Stimulated activated naive B cell treated with anti-CD40 and anti-IgM and Interleukin-4, amounts not matched to agents 10 μg/mL and 1 μg/mL and 100 μg/mL, for 72 hours (primary cell): ENCODE measurements around the gene IL11RA.
A peak's percentile ranks its signal among the peaks of the same experiment; 100 is the strongest.

Experiments
- ATAC-seq, 2 donors: fragments of 150-1000 bp; cut with Tn5 transposase; replicated peaks; 2 replicates each; pipeline ENCODE4 v1.10.0; 2021; ENCODE audit warnings: moderate library complexity in 1 of 2
- DNase-seq: peaks from one replicate; pipeline ENCODE4 v3.0.0; 2021
- H3K27ac Mint-ChIP-seq: one replicate; pipeline ENCODE4 v1.8.0; 2022; ENCODE audit warnings: mild to moderate bottlenecking, mixed read lengths
- H3K27me3 Mint-ChIP-seq, 2 donors: one replicate each; pipeline ENCODE4 v1.8.0; 2022; ENCODE audit warnings: mixed read lengths in 2 of 2
- H3K36me3 Mint-ChIP-seq, 2 donors: one replicate each; pipeline ENCODE4 v1.8.0; 2022; ENCODE audit warnings: mixed read lengths in 2 of 2, mild to moderate bottlenecking in 1 of 2
- H3K4me1 Mint-ChIP-seq, 2 donors: one replicate each; pipeline ENCODE4 v1.8.0; 2022; ENCODE audit warnings: mixed read lengths in 2 of 2, mild to moderate bottlenecking in 1 of 2
- H3K4me3 Mint-ChIP-seq, 2 donors: one replicate each; pipeline ENCODE4 v1.8.0; 2022; ENCODE audit warnings: mild to moderate bottlenecking in 2 of 2, mixed read lengths in 2 of 2, moderate library complexity in 1 of 2
- H3K9me3 Mint-ChIP-seq, 2 donors: one replicate each; pipeline ENCODE4 v1.8.0; 2022; ENCODE audit warnings: mixed read lengths in 2 of 2, mild to moderate bottlenecking in 1 of 2

Gene IL11RA

DNA sequence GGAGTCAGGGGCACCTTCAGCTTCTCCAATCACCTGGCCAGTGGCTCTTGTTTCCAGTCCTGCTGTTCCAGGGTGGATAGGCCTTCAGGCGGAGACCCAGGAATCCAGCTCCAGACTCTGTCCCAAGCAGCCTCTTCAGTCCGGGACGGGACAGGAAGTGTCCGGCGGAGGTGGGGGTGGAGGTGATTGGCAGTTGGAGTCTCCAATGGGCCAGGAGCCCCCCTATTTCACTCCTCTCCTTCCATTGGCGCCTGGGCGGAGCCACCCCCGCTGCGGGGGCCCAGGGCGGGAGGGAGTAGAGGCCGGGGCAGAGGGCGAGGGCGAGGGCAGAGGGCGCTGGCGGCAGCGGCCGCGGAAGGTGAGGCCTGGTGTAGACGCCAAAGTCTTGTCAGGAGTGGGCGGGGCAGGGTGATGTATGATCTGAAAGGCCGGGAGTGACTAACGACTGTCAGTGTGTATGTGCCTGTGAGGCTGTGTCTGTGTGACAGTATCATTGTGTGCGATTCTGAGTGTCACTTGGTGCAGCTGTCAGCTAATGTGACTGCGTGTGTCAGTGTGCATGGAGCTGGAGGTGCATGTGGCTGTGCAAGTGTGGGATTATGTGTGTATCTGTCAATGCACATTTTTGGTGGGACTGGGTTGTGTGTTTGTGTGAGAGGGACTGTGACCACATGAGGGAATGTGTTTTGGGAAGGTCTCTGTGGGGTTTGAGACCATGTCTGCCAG, at the start of gene IL11RA:
Gene IL11RA (plus strand): TSS at position 310 of the 726 bp plus-strand sequence. CDS start 3,033 bp downstream, outside the sequence.
- peak within 1 kb of the TSS; percentile 14 for H3K27ac Mint-ChIP-seq
- H3K27me3 Mint-ChIP-seq: no peaks in the 10 kb centered on the region
- peaks cover 27 to 56% of the 10 kb centered on the region in 2 donors for H3K4me1 Mint-ChIP-seq
- H3K36me3 Mint-ChIP-seq: peaks cover 27 to 35% of the 10 kb centered on the region in 2 donors
- ATAC-seq (peak; percentile 65 to 68), DNase-seq (no peak)
- H3K9me3 Mint-ChIP-seq: no peaks in the 10 kb centered on the region
- H3K4me3 Mint-ChIP-seq: peak within 1 kb of the TSS in 1 of 2 donors; percentile 8

DNA sequence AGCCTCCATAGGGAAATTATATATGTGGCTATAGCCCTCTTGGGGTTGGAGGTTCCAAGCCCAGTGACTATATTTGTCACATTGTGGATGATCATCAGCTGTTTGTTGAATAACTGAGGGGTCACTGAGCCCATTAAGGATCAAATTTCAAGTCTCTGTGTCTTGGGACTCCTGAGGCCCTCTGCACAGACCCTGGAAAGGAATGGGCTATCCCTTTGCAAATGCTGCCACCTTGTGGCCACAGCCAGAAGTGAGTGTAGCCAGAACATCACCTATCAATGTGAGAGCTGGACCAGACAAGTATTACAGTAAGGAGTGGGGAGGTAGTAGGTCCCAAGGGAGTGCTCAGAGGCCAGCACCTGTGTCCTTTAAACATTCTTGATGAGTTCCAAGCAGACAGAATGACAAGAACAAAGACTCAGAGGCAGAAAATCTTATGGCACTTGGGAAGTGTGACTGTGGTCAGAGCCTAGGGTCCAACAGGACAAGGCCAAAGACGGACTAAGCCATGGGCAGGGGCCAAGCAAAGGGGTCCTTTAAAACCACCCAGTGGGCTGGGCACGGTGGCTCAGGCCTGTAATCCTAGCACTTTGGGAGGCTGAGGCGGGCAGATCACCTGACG, 48.3 kb upstream of the IL11RA start:
- DNase-seq: peak; percentile 71

DNA sequence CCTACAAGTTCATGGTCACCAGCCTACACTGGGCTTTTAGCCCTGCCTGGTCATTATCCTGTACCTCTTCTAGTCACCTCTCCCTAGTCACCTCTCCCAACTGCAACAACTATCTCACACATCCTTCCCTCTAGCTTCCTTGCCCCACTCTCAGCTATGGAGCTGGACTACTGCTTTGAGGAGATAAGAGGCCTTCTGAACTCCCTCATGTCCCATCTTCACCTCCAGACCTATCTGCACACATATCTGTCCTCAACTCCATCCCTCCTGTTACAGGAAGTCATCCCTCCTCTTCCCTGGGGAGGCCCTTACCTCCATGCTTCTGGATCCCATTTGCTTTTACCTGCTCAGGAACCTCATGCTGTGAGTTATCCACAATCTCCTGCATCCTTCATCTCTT, 45.8 kb upstream of the IL11RA start:
- Mint-ChIP-seq H3K4me1 (peaks cover 5 to 10% of the 10 kb centered on the region in 2 donors), H3K27ac (no peak overlapping the region), H3K36me3 (peaks cover under 1 to 6% of the 10 kb centered on the region in 2 donors), H3K27me3 (no peaks in the 10 kb centered on the region), H3K4me3 (no peak overlapping the region), H3K9me3 (no peaks in the 10 kb centered on the region)
- ATAC-seq: no peak
- DNase-seq: no peak

More for the DNA sequence above, 48.3 kb upstream of the IL11RA start:
- Mint-ChIP-seq H3K4me1 (peaks cover 0 to 2% of the 10 kb centered on the region in 2 donors), H3K36me3 (no peaks in the 10 kb centered on the region), H3K9me3 (no peaks in the 10 kb centered on the region), H3K4me3 (no peak overlapping the region), H3K27me3 (peaks cover 0 to 10% of the 10 kb centered on the region in 2 donors), H3K27ac (no peak overlapping the region)
- ATAC-seq: peak; percentile 92 to 97

DNA sequence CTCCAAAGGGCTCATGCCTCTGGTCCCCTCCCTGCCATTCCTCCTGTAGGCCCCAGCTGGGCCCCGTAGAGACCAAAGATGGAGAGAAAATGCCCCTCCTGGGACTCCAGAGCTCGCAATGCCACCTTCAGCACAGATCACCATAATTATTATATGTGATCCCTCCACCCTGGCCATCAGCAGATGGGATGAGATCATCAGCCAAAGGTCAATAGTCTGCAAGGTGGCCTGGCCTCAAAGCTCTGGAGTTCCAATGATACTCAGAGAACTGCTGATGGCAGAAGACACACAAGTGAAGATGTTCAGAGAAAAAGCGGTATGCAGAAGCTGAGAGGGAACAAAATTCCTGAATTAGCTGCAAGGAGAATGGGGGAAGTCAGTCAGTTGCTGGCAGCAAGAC, 45.1 kb upstream of the IL11RA start:
- H3K4me1 Mint-ChIP-seq: peaks cover 8 to 17% of the 10 kb centered on the region in 2 donors
- DNase-seq: no peak
- H3K27ac Mint-ChIP-seq: no peak overlapping the region
- ATAC-seq: no peak
- H3K4me3 Mint-ChIP-seq: no peak overlapping the region
- H3K27me3 Mint-ChIP-seq: no peaks in the 10 kb centered on the region
- H3K36me3 Mint-ChIP-seq: peaks cover 5 to 9% of the 10 kb centered on the region in 2 donors
- H3K9me3 Mint-ChIP-seq: no peaks in the 10 kb centered on the region

DNA sequence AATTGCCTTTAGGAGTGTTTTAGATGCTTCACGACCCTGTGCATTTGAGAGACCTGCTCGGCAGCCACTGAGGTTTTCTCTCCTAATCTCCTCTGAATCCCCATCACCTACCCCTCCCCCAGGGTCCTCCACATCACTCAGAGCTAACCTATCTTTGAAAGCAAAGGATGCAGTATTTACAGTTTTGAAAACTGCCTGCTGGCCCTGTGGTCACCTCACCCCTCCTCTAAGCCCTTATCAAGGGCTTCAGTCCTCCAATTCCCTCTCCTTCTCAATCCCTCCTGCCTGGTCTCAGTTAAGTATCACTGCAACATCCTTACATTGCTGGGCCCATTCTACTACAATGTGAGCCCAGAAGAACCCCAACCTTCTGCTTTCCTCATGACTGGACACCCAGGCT, 44.7 kb upstream of the IL11RA start:
- Mint-ChIP-seq H3K4me3 (no peak overlapping the region), H3K36me3 (peaks cover 5 to 9% of the 10 kb centered on the region in 2 donors), H3K9me3 (no peaks in the 10 kb centered on the region), H3K27ac (no peak overlapping the region), H3K4me1 (peaks cover 8 to 20% of the 10 kb centered on the region in 2 donors), H3K27me3 (no peaks in the 10 kb centered on the region)
- ATAC-seq (no peak), DNase-seq (no peak)

DNA sequence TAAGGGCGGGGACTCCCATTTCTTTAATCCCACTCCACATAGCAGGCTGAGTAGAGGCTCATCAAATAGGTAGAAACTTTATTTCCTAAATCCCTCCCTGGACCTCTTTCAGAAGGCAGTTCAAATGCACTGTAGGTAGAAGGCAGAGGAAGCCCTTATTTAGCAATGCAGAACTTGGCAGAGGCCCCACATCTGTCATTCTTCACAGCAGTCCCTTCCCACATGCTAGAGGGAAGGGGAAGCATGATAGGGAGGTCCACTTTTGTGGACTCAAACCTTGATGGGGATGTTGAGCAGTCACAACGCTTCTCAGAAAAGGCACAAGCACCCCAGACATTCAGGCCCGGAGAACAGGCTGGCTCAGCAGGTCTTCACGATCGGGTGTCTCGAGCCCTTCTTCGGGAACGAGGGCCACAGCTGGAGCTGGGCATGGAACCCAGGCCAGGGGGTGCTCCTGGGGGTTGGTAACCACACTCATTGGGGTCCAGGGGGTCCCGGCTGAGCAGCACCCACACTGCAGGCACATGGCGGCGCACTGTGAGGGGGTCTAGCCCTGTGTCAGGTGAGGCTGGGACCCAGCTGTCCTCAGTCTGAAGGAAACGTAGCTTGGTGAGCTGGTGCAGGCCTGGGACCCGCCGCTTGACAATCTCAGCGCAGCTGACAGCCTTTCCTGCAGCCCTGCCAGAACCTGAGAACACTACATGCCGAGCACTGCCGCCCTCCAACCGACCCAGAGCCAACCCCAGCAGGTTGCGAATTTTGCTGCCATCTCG, 41.4 kb upstream of the IL11RA start:
- Mint-ChIP-seq H3K4me3 (peak overlapping the region; percentile 93), H3K4me1 (peaks cover 14 to 34% of the 10 kb centered on the region in 2 donors)
- ATAC-seq: no peak

DNA sequence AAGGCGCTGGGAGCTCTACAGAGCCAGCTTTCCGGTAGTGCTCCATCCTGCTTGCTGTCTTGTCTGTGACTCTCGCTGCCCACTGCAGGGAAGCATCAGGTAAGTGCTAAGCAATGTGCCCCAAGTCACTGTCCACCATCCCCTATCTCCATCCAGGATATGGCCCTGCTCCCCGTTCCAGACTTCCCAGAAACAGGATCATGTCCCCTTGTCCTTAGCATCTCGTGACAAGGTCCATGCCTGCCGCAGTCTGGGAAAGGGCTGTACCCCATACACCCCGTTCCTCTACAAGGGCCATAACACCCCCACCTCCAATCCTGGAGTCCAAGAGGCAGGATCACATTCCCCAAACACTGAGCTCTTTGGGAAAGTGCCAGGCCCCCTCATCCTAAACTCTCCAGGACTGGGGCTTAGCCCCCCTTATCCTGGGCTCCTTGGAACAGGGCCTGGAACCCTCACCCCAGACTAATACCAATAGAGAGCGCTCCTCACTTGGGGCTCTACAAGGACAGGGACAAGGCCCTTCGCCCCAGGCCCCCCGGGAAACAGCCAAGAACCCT, 40.7 kb upstream of the IL11RA start:
- peak overlapping the region; percentile 96 for H3K27ac Mint-ChIP-seq
- H3K4me3 Mint-ChIP-seq: peak overlapping the region; percentile 93
- peaks cover 14 to 34% of the 10 kb centered on the region in 2 donors for H3K4me1 Mint-ChIP-seq
- no peaks in the 10 kb centered on the region for H3K9me3 Mint-ChIP-seq
- peaks cover 23 to 27% of the 10 kb centered on the region in 2 donors for H3K36me3 Mint-ChIP-seq
- peak; percentile 20 to 23 for ATAC-seq
- no peaks in the 10 kb centered on the region for H3K27me3 Mint-ChIP-seq
- no peak for DNase-seq

More for the DNA sequence above, 41.4 kb upstream of the IL11RA start:
- H3K9me3 Mint-ChIP-seq: no peaks in the 10 kb centered on the region
- no peaks in the 10 kb centered on the region for H3K27me3 Mint-ChIP-seq
- DNase-seq: no peak
- H3K27ac Mint-ChIP-seq: no peak overlapping the region
- peaks cover 20 to 21% of the 10 kb centered on the region in 2 donors for H3K36me3 Mint-ChIP-seq

DNA sequence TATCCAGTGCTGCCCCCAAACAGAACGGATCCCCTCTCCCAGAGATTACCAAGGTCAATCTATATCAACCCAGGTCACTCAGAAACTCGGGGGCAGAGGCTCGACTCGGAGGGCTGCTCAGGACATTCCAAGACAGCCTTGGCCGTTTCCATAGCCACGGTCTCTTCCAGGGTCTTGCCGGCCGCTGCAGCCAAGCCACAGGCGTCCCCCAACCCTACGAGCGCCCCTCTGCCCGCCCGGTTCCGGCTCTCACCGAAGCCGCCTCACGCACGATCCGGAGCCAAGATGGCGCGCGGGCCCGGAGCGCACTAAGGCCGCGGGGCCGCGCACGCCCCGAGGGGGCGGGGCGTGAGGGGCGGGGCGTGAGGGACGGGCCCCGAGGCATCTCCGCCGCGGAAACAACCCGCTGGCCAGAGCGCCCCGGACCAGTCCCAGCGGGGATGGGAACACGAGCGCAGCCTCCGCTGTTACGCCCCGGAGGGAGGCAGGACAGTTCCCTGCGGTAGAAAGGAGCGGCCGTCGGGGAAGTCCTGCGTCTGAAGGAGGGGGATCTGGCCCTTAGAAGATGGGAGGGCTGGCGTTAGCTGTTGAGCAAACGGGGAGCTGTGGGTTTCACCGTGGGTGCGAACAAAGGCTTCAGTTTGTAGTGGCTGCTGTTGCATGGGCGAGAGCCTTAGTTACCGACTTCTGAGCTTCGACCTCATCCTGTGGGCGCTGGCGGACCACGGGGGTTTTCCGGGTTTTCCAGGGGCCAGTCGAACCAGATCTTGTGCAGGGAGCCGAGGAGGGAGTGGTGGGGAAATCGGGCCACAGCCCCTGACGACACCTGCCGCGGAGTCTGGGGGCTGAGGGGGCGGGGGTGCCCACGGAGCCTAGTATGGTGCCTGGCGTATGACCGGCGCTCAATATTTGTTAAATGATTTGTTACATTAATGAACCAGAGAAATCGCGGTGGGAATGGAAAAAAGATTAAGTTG, 39.9 kb upstream of the IL11RA start, which contains the start of gene RPP25L:
Gene RPP25L (minus strand): TSS at position 287 of the 977 bp plus-strand sequence. CDS start 801 bp downstream, outside the sequence.
- ATAC-seq (peak; percentile 94 to 95), DNase-seq (peak; percentile 79)
- Mint-ChIP-seq H3K27me3 (no peaks in the 10 kb centered on the region), H3K36me3 (peaks cover 27 to 32% of the 10 kb centered on the region in 2 donors), H3K4me1 (peaks cover 14 to 34% of the 10 kb centered on the region in 2 donors), H3K4me3 (peak within 1 kb of the TSS; percentile 93), H3K9me3 (no peaks in the 10 kb centered on the region), H3K27ac (peak within 1 kb of the TSS; percentile 96)

DNA sequence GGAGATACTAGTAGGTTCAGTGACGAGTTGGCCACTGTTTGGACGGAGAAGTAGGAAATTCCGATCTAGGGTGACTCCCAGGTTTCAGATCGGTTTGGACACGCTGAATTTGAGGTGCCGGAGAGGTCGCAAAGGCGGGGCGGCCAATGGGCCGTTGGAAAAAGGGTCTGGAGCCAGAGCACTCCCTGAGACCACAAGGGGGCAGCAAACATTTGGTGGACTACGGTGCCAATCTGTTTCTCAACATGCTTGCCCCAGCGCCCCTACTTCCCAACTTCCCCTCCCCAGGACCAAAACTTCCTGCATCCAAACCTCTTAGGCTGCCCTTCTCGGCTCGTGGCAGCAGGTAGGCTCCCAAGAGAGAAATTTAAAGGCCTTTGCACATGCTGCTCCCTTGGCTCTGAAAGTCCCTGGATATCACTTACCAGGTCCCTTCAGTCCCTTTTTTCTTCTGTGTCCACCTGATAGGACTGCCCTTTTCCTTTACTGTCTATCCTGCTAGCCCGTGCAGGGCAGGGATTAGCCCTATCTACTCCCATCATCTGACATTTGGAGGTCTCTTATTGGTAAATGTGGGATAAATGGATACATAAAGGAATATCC, 39.1 kb upstream of the IL11RA start:
- H3K36me3 Mint-ChIP-seq: peaks cover 28 to 38% of the 10 kb centered on the region in 2 donors
- H3K27me3 Mint-ChIP-seq: no peaks in the 10 kb centered on the region
- H3K4me1 Mint-ChIP-seq: peaks cover 16 to 34% of the 10 kb centered on the region in 2 donors
- DNase-seq (peak; percentile 52), ATAC-seq (peak; percentile 65 to 66)
- peak overlapping the region; percentile 93 for H3K4me3 Mint-ChIP-seq
- no peaks in the 10 kb centered on the region for H3K9me3 Mint-ChIP-seq
- H3K27ac Mint-ChIP-seq: peak overlapping the region; percentile 96

DNA sequence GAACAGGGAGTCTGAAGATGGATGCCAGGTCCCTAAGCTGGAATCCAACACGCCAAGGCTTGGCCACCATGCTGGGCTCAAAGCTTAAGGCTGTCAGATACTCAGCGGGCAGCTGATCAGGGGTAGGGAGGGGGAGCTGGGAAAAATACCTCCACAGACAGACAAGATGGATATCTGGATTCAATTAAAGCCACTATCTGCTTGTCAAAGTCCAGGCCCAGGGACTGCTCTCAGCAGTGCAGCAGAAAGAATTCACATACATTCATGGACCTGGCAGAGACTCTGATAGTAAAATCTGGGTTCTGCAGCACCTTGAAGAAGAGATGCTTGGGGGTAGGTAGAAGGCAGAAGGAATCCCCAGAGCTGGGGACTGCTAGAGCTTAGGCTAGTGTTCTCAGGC, 36.9 kb upstream of the IL11RA start:
- no peak for ATAC-seq
- DNase-seq: no peak
- Mint-ChIP-seq H3K36me3 (peaks cover 29 to 44% of the 10 kb centered on the region in 2 donors), H3K27me3 (no peaks in the 10 kb centered on the region), H3K4me3 (no peak overlapping the region), H3K9me3 (no peaks in the 10 kb centered on the region), H3K4me1 (peaks cover 24 to 47% of the 10 kb centered on the region in 2 donors), H3K27ac (no peak overlapping the region)

DNA sequence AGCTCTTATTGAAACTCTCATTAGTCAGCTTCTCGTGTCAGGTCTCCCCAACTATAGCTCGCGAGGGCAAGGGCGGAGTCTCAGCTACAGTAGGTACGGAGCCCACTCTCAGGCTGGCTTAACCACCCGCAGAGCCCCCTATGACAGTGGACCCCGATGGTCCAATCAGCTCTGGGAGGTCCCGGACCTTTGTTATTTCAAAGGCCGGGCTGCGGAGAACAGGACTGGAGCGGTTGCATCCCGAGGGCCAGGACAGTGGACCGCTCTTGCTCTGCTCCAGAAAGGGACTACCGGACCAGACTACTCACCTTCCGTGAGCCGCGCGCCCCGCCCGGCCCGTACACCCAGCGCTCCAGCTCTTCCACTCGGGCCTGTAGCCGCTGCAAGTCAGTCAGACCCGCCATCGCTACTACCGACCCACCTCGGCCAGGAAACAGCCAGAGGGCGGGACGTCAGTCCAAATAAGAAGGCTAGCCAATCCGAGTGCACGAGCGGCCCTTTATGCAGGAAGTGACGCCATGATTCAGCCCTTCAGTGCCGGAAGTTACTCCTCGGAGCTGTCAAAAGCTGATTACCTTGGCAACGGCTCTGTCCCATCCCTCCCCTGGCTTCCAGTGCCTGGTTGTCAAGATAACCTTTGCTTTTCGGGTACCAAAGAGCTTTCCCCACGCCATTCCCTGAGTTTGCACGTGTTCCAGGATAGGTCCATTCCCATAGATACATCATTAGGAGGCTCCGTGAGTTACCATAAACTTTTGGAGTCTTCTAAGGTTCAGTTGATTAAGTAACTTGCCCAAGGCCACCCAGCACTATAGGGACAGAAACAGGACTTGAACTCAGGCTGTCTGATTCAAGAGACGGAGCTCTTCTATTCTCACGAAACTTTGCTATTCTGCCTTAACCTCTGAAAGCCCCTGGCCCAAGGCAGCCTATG, 31.7 kb upstream of the IL11RA start, which contains the start of gene DCTN3:
Gene DCTN3 (minus strand): TSS at position 435 of the 934 bp plus-strand sequence. CDS start 31 bp downstream, at position 404.
- DNase-seq (peak; percentile 86), ATAC-seq (peak; percentile 99 to 100)
- peak within 1 kb of the TSS; percentile 87 to 96 for H3K4me3 Mint-ChIP-seq
- peaks cover 14 to 30% of the 10 kb centered on the region in 2 donors for H3K36me3 Mint-ChIP-seq
- peak within 1 kb of the TSS; percentile 94 for H3K27ac Mint-ChIP-seq
- peaks cover 0 to 2% of the 10 kb centered on the region in 2 donors for H3K9me3 Mint-ChIP-seq
- peaks cover 23 to 34% of the 10 kb centered on the region in 2 donors for H3K4me1 Mint-ChIP-seq
- H3K27me3 Mint-ChIP-seq: peaks cover 29 to 38% of the 10 kb centered on the region in 2 donors
